OCI-M1 (cell line): ENCODE results near the gene WWP2.
A peak's percentile ranks its signal among the peaks of the same experiment; 100 is the strongest.
"Not testable (repeated sequence)": the region's sequence is repeated elsewhere in the genome, so short reads cannot be mapped to it uniquely, and the experiment has no call there.

ENCODE experiments used
- DNase-seq: peaks from one replicate; lab custom pipeline; 2025; lab: John Stamatoyannopoulos, UW

The WWP2 gene

DNA sequence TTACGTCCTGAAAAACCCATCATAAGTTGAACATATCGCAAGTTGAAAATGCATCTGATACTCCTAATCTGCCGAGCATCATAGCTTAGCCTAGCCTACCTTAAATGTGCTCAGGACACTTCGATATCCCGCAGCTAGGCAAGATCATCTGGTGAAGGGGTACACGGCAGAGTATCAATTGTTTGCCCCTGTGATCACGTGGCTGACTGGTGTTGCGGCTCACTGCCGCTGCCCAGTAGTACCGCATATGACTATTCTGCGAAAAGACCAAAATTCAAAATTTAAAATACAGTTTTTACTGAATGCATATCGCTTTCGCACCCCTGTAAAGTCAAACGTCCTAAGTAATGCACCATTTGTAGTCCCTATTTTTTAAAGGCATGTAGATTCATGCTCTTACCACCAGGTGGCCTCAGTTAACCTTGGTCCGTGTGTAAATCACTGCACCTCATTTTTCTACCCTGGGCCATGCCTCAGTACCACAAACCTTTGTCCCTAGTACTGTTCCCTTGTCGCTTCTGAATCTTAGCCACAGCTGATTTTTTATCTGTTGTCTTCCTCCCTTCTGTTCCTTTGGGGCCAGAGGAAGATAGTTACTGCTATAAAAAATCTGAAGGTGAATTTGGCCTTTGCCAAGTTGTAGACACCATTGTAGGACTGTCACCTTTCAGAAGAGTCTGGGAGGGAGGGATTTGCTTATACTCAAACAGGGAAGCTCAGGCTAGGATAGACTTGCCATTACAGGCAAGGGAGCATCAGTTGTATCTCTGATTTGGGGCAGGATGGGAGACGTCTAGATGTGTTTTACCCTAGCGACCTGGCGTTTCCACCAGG lies 34.4 kb downstream of the WWP2 start:
- peak; percentile 71 for DNase-seq

DNA sequence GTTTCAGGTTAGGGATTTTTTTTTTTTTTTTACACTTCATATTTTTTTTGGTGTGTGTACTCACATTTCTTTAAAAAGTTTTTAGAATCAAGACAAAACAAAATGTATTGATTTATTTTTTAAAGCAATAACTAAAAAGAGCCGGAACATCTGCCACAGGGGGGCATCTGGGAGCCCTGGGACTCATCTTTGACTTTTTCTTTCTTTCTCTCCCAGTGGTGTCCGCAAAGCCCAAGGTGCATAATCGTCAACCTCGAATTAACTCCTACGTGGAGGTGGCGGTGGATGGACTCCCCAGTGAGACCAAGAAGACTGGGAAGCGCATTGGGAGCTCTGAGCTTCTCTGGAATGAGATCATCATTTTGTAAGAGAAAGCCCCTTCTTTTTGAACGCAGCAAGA lies 36.3 kb downstream of the WWP2 start:
- no peak for DNase-seq

- no peak for DNase-seq
Measured at GRCh38 chr16:69799611-69800031, 37.5 kb downstream of the WWP2 start.

GRCh38 chr16:69804297-69804696 lies 42.2 kb downstream of the WWP2 start:
- DNase-seq: no peak

- not testable (repeated sequence) for DNase-seq
Measured at GRCh38 chr16:69806776-69807175, 44.6 kb downstream of the WWP2 start.

DNA sequence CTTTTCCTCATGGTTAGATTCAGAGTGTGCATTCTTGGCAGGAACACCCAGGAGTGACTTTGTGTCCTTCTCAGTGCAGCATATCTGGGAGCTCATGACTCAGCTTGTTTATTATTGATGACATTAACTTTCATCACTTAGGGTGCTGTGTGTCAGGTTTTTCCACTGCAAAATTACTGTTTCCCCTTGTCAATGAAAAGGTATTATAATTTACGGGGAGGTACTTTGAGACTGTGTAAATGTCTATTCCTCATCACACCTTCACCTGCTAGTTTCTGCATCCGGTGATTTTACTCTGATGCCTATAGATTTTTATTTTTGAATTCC lies 50.5 kb downstream of the WWP2 start:
- DNase-seq: no peak

GRCh38 chr16:69814078-69814477 lies 51.9 kb downstream of the WWP2 start:
- no peak for DNase-seq

DNA sequence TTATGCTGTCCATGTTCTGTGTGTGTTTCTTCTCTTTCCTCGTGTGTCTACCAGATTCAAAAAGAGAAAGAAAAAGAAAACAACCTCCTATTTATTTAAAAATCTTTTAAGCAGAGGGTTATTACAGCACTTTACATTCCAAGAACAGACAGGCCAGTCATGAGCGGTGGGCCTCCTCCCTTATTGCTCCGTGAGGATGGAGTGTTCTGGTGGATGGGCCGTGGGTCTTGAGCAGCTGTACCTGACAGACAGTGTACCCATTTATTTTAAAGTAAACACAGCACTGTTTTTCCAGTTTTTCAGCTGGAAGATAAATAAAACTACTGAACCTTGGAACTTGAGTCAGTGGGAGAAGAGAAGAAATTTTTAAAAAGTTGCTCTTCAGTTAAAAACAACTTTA lies 52.4 kb downstream of the WWP2 start:
- no peak for DNase-seq

DNA sequence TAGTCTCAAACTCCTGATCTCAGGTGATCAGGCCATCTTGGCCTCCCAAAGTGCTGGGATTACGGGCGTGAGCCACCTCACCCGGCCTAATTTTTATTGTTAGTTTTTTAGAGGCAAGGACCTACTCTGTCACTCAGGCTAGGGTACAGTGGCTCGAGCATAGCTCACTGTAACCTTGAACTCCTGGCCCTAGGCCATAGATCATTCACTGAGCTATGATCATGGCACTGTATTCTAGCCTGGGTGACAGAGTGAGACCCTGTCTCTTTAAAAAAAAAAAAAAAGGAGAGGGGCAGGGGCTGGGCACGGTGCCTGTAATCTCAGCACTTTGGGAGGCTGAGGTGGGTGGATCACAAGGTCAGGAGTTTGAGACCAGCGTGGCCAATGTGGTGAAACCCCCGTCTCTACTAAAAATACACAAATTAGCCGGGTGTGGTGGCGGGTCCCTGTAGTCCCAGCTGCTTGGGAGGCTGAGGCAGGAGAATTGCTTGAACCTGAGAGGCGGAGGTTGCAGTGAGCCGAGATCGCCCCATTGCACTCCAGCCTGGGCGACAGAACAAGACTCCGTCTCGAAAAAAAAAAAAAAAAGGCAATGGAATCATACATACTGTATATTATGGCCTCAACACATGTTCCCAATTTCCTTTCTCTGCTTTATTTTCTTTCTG lies 53.2 kb downstream of the WWP2 start:
- not testable (repeated sequence) for DNase-seq

DNA sequence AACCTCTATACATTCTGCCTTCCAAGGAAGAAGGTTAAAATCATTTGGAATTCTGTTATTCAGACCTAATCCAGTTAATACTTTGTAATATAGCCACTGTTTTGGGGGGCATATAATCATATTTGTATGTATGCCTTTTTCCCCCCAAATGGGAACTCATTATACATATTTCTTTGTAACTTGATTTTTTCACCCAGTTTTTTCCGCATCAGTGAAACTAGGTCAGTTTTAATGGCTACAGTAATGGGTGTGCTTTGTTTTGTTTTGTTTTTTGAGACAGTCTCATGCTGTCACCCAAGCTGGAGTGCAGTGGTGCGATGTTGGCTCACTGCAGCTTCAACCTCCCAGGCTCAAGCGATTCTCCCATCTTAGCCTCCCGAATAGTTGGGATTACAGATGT lies 54.9 kb downstream of the WWP2 start:
- DNase-seq: no peak

DNA sequence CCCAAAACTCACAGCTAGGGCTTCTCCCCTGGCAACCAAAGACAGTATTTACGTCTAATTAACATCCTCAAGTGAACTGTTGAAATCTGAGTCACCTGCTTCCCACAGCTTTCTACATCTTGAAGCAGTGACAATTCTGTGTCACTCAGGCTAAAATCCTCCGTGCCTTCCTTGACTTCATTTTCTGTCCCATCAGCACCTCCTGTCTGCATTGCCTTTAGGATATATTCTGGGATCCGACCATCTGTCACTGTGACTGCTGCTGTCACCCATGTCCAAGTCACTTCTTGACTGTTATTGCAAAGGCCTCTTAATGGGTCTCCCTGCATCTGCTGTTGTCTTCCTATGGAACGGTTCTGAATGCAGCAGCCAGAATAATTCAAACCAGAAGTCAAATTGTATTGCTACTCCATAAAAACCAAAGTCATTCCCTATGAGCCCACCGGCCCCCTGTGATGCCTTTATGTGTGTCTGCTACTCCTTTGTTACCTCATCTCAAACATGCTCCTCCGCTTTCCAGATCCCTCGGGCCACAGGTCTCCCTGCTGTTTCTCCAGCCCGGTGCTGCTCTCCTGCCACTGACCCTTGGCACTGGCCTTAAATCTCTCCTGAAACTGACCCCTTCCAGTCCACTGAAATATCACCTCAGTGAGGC lies 56.9 kb downstream of the WWP2 start:
- no peak for DNase-seq

GRCh38 chr16:69820926-69821541 lies 58.9 kb downstream of the WWP2 start:
- DNase-seq: no peak

GRCh38 chr16:69821844-69822173 lies 59.7 kb downstream of the WWP2 start:
- DNase-seq: no peak

GRCh38 chr16:69822174-69822935 lies 60.2 kb downstream of the WWP2 start:
- no peak for DNase-seq

DNA sequence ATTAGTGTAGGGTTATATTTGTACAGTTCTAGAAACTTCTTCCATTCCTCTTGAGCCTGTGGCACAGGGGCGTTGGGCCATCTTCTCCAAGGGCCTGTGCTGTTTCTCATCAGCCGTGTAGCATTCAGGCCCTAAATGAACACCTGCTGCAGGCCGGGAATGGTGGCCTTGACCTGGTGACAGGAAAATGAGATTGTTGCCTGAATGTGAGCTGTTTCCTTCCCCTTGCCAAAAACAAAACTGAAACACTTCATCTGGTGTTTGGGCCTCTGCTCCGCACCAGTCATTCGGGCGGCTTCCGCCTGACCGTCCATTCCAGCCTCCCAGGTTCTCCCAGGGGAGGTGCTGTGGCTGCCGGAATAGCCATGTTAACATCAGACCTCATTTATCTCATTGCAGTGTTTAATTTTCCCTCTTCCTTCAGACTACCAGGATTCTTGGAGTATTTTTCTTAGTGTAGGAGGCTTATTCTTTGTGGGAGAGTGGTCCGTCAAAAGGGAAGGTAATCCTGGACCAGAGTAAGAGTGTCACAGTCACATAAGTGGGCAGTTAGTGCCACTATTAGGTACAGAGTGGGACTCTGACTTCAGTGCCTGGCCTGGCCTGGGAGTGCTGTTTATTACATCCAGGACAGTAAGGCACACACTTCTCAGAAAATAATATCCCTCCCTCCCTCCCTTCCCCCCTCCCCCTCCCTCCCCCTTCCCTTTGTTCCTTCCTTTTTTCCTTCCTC lies 61.9 kb downstream of the WWP2 start:
- DNase-seq: no peak

GRCh38 chr16:69824564-69825142 lies 62.5 kb downstream of the WWP2 start:
- DNase-seq: not testable (repeated sequence)

GRCh38 chr16:69827524-69827923 lies 65.4 kb downstream of the WWP2 start:
- DNase-seq: no peak

DNA sequence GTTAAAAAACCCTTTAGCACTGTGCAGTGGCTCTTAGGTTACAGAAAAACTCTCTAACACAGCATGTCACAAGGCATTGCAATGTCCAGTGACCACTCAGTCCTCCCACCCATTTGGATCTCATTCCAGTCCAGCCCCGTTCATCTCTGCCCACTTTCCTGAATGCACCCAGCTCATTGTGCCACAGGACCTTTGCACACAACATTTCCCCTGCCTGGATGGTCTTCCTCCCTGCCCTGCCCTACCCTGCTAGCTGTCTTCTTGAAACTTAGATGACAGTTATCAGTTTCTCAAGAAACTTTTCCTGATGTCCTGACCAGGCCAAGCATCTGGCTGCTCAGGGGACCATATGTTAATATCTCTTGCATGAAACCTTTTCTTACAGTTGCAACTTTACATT lies 67.2 kb downstream of the WWP2 start:
- DNase-seq: no peak

DNA sequence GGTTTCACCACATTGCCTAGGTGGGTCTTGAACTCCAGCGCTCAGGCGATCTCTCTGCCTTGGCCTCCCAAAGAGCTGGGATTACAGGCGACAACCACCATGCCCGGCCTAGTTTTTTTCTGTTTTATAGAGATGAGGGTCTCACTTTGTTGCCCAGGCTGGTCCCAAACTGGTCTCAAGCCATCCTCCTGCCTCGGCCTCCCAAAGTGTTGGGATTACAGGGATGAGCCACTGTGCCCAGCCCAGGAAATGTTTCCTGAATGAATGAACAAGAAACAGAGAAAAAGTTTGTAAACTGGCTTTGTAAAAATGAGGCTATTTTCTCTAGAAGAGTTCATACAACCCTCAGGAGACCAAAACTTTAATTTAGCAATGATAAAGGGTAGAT lies 68.0 kb downstream of the WWP2 start:
- DNase-seq: no peak

- DNase-seq: no peak
Measured at GRCh38 chr16:69830534-69831211, 68.5 kb downstream of the WWP2 start.
